Iris pigment epithelial cell (primary cell): ENCODE results near the gene BNIPL.
A peak's percentile ranks its signal among the peaks of the same experiment; 100 is the strongest.

Experiments
- DNase-seq: peaks from one replicate; pipeline ENCODE4 v3.0.0-alpha.2; 2011; ENCODE audit warnings: low read depth

Gene BNIPL, protein sequence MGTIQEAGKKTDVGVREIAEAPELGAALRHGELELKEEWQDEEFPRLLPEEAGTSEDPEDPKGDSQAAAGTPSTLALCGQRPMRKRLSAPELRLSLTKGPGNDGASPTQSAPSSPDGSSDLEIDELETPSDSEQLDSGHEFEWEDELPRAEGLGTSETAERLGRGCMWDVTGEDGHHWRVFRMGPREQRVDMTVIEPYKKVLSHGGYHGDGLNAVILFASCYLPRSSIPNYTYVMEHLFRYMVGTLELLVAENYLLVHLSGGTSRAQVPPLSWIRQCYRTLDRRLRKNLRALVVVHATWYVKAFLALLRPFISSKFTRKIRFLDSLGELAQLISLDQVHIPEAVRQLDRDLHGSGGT

DNA sequence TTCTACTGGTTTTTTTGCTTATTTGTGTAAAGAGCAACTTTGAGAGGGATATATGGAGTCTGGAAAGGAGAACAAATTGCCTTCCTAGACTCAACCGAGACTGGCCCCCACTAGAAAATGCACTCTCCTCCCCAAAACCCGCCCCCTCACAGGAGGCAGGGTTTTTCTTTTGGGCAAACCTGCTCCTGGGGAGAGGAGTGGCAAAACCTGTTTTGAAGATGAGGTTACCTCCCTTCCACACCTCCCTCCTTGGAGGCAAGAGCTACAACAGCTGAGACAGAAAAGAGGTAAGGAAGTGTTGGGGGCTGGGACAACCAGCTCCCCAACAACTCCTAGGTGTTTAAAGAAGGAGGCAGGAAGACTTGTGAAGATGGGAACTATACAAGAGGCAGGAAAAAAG, at the start of gene BNIPL:
BNIPL (plus strand) TSS at position 231 of the 400 bp plus-strand sequence; CDS start at position 371, 140 bp downstream.
- no peak for DNase-seq

DNA sequence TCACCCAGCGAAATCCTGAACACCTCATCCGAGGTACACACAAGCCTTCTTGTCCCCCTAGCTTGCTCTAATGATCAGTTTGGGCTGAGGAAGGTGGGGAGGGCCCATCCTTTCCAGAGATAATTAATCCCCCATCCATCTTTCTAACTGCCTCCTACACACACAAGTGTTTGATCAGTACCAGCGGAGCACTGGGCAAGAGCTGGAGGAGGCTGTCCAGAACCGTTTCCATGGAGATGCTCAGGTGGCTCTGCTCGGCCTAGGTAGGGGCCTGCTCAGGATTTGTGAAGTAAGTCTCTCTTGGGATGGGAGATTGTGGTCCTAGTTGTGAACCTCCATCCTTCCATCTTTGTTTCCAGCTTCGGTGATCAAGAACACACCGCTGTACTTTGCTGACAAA, 48.5 kb upstream of the BNIPL start:
- DNase-seq: no peak

GRCh38 chr1:150992626-150993025, 43.8 kb upstream of the BNIPL start:
- DNase-seq: no peak

DNA sequence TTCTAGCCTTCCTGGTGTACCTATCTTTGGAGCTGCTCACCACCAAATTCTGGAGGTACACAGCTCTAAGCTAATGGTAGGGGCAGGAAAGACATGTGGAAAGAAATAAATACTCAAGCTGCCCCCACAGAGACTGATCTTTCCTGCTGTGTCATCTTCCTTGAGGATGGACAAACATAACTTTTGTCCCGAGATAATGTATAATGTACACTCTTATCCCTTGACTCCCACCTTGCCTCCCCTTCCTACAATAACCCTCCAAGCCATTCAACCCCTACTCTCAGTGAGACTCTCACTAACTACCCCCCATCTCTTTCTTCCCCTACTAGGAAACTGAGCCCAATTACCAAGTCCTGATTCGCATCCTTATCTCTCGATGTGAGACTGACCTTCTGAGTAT, 42.1 kb upstream of the BNIPL start:
- no peak for DNase-seq

GRCh38 chr1:150995460-150995859, 40.9 kb upstream of the BNIPL start:
- no peak for DNase-seq

- peak; percentile 56 for DNase-seq
These were observed 40.5 kb upstream of the BNIPL start for GRCh38 chr1:150995896-150996295.

DNA sequence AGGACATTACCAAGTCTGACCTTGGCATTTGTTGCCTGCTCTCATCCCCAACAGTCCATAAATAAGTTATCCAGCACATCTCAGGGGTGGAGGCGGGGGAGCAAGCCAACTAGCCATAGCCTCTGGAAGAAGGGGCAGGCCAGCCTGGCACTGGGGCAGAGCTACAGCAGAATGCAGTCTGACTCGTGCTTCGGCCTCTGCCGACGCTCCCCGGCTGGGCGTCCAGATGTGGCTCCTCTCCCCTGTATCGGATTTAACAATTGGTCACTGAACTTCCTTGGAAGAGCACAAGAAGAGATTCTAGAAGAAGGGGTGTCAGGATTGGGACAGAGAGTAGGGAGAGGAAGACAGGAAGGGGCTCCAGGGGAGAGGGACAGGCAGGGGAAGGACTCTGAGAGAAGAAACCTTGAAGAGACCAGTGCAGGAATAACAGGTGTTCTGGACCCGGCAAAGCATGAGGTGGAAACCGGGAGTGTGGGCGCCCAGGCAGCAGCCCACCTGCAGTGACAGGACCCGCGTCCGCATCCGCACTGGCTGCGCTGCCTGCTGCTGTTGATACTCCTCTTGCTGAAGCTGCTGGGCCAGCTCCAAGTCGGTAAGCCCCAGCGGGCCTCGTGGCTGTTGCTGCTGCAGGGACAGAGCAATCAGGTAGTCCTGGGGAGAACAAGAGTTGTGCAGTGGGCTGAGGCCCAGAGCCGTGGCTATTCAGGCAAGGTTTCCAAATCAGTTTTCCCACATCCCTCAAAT, 39.1 kb upstream of the BNIPL start:
- DNase-seq: no peak

GRCh38 chr1:150997949-150998348, 38.4 kb upstream of the BNIPL start:
- DNase-seq: no peak

DNA sequence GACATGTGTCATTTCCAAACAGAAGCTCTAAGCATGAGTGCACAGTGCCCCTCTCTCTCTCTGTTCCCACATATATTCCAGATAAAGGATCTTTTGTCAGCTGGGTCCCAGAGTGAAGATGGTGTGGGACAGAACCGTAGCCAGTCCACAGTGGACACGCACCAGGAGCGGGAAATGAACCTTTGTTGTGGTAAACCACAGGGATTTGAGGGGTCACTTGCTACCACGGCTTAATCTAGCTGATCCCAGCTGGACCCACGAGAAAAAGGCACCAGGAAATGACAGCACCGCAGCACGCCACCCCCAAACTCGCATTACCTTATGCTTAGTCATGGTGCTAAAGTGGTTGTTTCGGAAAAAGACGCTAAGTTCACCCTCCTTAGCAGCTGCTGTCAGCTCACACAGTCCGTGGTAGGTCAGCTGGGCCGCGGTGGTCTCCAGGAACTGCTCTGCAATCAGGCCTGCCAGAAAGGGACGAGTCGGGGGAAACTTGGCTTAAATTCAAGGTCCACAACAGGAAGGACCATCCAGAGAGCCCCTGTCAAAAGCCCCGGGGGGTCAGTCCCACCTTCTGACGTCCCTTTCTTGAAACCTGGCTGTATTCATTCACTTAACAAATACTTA, 37.2 kb upstream of the BNIPL start:
- DNase-seq: peak; percentile 89

GRCh38 chr1:150999926-151000325, 36.5 kb upstream of the BNIPL start:
- DNase-seq: no peak

DNA sequence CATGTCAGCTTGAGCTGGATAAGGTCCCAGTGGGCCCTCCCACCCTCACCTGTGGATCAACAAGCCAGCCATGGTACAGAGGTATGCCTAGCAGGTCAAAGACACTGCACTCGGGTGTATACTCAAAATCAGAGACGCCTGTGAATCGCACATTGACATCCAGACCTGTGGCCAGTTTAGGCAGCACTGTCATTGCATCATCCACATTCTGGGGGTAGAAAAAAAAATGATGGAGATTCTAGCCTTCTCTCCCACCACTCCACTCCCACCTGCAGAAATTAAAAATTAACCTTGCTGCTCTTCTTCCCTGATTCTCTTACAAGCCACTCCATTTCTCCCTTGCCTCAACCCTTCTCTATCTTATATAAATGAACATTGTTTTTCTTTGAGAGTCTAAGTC, 36.0 kb upstream of the BNIPL start:
- no peak for DNase-seq

- no peak for DNase-seq
These were observed 34.8 kb upstream of the BNIPL start for GRCh38 chr1:151001602-151002001.

- no peak for DNase-seq
These were observed 34.3 kb upstream of the BNIPL start for GRCh38 chr1:151002051-151002450.

- DNase-seq: no peak
These were observed 33.8 kb upstream of the BNIPL start for GRCh38 chr1:151002611-151003010.

GRCh38 chr1:151003180-151003579, 33.2 kb upstream of the BNIPL start:
- DNase-seq: no peak

DNA sequence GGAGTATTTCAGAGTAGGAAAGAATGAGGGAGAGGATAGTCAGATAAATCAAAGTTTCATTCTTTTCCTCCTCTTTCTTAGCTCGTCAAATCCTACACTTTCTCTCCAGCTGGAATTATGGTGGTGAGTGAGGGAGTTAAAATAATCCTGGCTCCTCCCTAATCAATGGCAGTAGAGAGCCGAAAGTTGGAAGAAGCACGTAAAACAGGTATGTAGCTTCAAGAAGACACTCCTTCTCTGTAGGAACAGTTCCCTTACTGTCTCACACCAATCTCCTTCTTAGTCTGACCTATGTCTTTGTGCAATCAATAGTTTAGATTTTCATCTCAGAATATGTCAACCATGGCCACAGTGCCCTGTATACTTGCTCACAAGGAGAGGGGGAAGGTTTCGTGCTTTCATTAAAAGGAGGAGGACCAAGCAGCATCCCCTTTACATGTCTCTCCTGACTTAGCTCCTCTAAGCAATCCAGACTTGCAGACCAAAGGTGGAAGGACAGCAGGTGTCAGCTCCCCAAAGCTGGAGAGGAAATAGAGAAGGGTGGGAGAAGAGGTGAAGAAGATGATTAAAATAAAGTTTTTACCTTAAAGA, 30.6 kb upstream of the BNIPL start:
- no peak for DNase-seq

- peak; percentile 90 for DNase-seq
These were observed 29.9 kb upstream of the BNIPL start, which contains the start of gene MINDY1 for GRCh38 chr1:151006327-151007052. TSS of gene MINDY1 (minus strand) at chr1:151006902. CDS start at chr1:151002617, 4,285 bp downstream.

- no peak for DNase-seq
These were observed 28.5 kb upstream of the BNIPL start for GRCh38 chr1:151007853-151008243.

GRCh38 chr1:151008244-151009205, 27.9 kb upstream of the BNIPL start, which contains the start of gene PRUNE1:
TSS of gene PRUNE1 (plus strand) at chr1:151008449. CDS start at chr1:151008633, 184 bp downstream.
- peak; percentile 95 for DNase-seq

DNA sequence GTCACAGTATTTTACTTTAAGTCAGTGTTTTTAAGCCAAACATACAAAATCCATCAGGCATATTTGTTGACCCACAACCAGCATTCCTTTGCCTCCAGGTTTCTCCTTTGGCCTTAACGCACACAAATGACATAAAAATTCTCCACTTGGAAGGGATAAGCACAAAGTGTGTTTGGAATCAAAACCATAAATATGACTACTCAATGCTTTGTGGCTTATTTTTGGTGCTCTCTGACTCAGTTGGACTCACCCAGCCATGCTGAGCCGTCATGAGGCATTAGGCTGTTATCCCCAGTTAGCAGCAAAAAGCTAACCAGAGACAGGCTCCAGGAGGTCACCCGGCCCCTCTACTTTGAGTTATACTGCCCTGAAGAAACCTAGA, 27.2 kb upstream of the BNIPL start:
- peak; percentile 66 for DNase-seq
